K562 (cell line): ENCODE data around the gene CHST1. TPM values are rescaled to one million over a fixed set of nuclear protein-coding genes. Genes with fewer than 3 reads are reported as not detected.

Experiments
- REST ChIP-seq, 2 experiments: fragments of 450-650 bp; formaldehyde crosslinking in 1 of 2; IDR thresholded peaks; 2 replicates each; pipeline versions ENCODE4 v1.4.0 to v1.6.1; 2014 to 2020; ENCODE audit warnings: mild to moderate bottlenecking in 2 of 2, borderline replicate concordance in 1 of 2, low read depth in 1 of 2
- RREB1 ChIP-seq: fragments of 250-450 bp; sonication (Bioruptor Pico); IDR thresholded peaks from 2 replicates; pipeline ENCODE4 v1.4.0; 2020
- polyA plus RNA-seq, 8 experiments: library from polyadenylated mRNA; depleted of rRNA in 4 of 8; stranded (reverse) in 5 of 8; unstranded in 3 of 8; fragments of >200 nt; fragmentation: Nextera tagmentation in 2 of 8; fragmentation: Illumina TruSeq in 1 of 8; extraction: Ambion mirVana in 2 of 8; extraction: Trizol in 1 of 8; gene quantifications; 2 replicates each; pipeline versions ENCODE4 v1.2.1 to v1.2.3, GENCODE V29; 2011 to 2014; ENCODE audit warnings: inconsistent platforms in 1 of 8, missing spikeins in 1 of 8
- total RNA-seq, 7 experiments: library from RNA; depleted of rRNA in 6 of 7; stranded (reverse); fragments of >200 nt in 6 of 7; fragmentation: Illumina TruSeq in 2 of 7; extraction: Trizol in 2 of 7; gene quantifications; 2 replicates each; pipeline versions ENCODE4 v1.2.1 to v1.2.3, GENCODE V29; 2011 to 2021; ENCODE audit warnings: low replicate concordance in 1 of 7
- TF ChIP-seq, protein P1 (sequence below): fragments of 250-450 bp; sonication (Bioruptor Pico); IDR thresholded peaks from 2 replicates; pipeline ENCODE4 v1.5.0; 2021; ENCODE audit warnings: mild to moderate bottlenecking, borderline replicate concordance

CHST1 gene
- total and polyA plus RNA-seq, 9 of the 15 experiments (the other 6 are each of a cell fraction or from before 2014, with no cell fraction given): 0.04 to 0.32 (median 0.18) TPM; not detected in 4

DNA sequence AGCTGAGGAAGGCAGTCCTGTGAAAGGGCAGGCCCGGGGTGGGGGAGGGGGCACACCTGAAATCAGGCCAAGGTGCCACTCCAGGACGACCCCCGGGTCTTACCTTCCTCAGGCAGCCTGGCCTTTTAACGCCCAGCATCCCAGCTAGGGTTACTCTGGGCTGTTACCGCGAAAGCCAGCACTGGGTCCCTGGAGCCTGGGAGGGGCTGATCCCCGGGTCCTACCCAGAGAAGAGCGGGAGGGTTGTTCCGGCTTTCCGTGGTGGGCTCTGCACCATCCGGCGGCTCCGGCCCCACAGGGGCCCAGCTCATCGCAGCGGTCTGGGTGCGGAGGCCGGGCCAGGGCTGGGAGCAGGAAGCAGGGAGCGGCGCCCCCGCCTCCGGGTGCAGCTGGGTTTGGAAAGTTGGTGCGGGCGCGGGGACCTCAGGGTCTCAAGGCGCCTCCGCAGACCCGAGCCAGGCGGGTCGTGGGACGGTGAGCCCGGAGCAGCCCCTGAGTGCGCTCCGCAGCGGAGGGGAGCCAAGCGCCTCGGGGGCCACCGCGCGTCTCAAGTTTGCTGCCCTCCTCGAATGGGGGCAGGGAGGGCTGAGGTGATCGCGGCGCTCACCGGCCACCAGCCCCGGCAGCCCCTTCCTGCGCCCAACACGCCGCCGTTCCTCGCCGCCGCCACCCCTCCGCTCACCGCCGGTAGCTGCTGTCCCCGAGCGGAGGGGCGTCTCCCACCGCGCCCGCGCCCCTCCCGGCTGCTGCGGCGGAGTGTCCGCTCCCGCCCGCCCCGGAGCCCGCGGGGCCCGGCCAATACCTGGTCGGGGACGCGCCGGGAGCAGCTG lies 831 bp downstream of the CHST1 start (continued):
- TF ChIP-seq REST (IDR thresholded peaks at IDR 0.05; ENCODE audit: borderline replicate concordance) (no peak), REST (CRISPR knock-in tag; IDR thresholded peaks at IDR 0.05; ENCODE audit: low read depth) (no peak), RREB1 (CRISPR knock-in tag) (no peak)
- TF ChIP-seq, protein P1, sequence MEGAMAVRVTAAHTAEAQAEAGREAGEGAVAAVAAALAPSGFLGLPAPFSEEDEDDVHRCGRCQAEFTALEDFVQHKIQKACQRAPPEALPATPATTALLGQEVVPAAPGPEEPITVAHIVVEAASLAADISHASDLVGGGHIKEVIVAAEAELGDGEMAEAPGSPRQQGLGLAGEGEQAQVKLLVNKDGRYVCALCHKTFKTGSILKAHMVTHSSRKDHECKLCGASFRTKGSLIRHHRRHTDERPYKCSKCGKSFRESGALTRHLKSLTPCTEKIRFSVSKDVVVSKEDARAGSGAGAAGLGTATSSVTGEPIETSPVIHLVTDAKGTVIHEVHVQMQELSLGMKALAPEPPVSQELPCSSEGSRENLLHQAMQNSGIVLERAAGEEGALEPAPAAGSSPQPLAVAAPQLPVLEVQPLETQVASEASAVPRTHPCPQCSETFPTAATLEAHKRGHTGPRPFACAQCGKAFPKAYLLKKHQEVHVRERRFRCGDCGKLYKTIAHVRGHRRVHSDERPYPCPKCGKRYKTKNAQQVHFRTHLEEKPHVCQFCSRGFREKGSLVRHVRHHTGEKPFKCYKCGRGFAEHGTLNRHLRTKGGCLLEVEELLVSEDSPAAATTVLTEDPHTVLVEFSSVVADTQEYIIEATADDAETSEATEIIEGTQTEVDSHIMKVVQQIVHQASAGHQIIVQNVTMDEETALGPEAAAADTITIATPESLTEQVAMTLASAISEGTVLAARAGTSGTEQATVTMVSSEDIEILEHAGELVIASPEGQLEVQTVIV: no peak
